GM12878 (cell line): Measurements from ENCODE around the gene RBPMS2. TPM values are rescaled to one million over a fixed set of nuclear protein-coding genes. Genes with fewer than 3 reads are reported as not detected.

ENCODE experiments used
- ATAC-seq: fragments of 200-7000 bp; cut with Tn5 transposase; 3 replicates; pipeline ENCODE4 v1.9.1; 2020; ENCODE audit warnings: mild to moderate bottlenecking, moderate library complexity
- BruUV-seq: library from RNA; stranded (reverse); fragments of 400-500 nt; replicated peaks from 2 replicates; lab custom pipeline; 2021; lab: Mats Ljungman, UMichigan
- CTCF ChIA-PET: fragments of 300-600 bp; sonication (Branson Sonifier 250); formaldehyde crosslinking; extraction: SDS; loops from one replicate; lab custom pipeline; 2021; ENCODE audit warnings: inconsistent platforms; lab: Yijun Ruan, JAX
- POLR2A ChIA-PET: fragments of 350-600 bp; formaldehyde crosslinking; extraction: SDS; loops from one replicate; lab custom pipeline; 2021; ENCODE audit warnings: inconsistent platforms; lab: Charles Lee
- RAD21 ChIA-PET: fragments of 300-600 bp; sonication (Branson Sonifier 250); formaldehyde crosslinking; loops from one replicate; lab custom pipeline; 2023; ENCODE audit warnings: antibody characterized with exemption; ENCODE audit not compliant: unreplicated experiment; lab: Charles Lee
- SMC1A ChIA-PET: fragments of 300-600 bp; sonication (Branson Sonifier 250); formaldehyde crosslinking; loops from one replicate; lab custom pipeline; 2023; ENCODE audit not compliant: unreplicated experiment, uncharacterized antibody; lab: Charles Lee
- DNase-seq: peaks from one replicate; pipeline ENCODE4 v3.0.0-alpha.2; 2011; ENCODE audit warnings: low read depth, low spot score
- FAIRE-seq: peaks from 3 replicates; lab custom pipeline; 2011; peaks lifted over from hg19 to GRCh38; lab: Jason Lieb, UNC
- H2AFZ ChIP-seq: 2 replicates; pipeline ENCODE4 v1.6.0; 2011; ENCODE audit warnings: low read depth, low read length, control low read depth; ENCODE audit not compliant: control insufficient read depth
- H3K27ac ChIP-seq: 2 replicates; pipeline ENCODE4 v1.5.1; 2011; ENCODE audit warnings: control low read depth; ENCODE audit not compliant: control insufficient read depth, insufficient read depth
- H3K27me3 ChIP-seq, 2 experiments: replicated peaks in 1 of 2; 2 replicates each; pipeline versions ENCODE4 v1.6.0 to v1.6.1; 2011; ENCODE audit warnings: low read length in 1 of 2; ENCODE audit not compliant: control insufficient read depth in 2 of 2, insufficient read depth in 2 of 2
- H3K36me3 ChIP-seq, 2 experiments: 2 replicates each; pipeline ENCODE4 v1.5.1; 2011; ENCODE audit warnings: low read length in 1 of 2; ENCODE audit not compliant: control insufficient read depth in 2 of 2, insufficient read depth in 2 of 2
- H3K4me1 ChIP-seq: 2 replicates; pipeline ENCODE4 v1.6.1; 2011; ENCODE audit warnings: mild to moderate bottlenecking, low read length, moderate library complexity, mixed read lengths; ENCODE audit not compliant: control insufficient read depth, insufficient read depth
- H3K4me2 ChIP-seq: 2 replicates; pipeline ENCODE4 v1.6.0; 2011; ENCODE audit warnings: control low read depth; ENCODE audit not compliant: control insufficient read depth, insufficient read depth
- H3K4me3 ChIP-seq: fragments of 200-600 bp; sonication (generic); 2 replicates; pipeline ENCODE4 v1.5.1; 2016
- H3K79me2 ChIP-seq: 2 replicates; pipeline ENCODE4 v1.6.0; 2011; ENCODE audit warnings: low read length; ENCODE audit not compliant: control insufficient read depth, insufficient read depth
- H3K9ac ChIP-seq: 2 replicates; pipeline ENCODE4 v1.8.0; 2011; ENCODE audit warnings: low read length, control low read depth, mixed read lengths; ENCODE audit not compliant: control insufficient read depth, insufficient read depth
- H3K9me3 ChIP-seq: replicated peaks from 3 replicates; pipeline ENCODE4 v1.5.1; 2011; ENCODE audit warnings: mild to moderate bottlenecking, low read length; ENCODE audit not compliant: control insufficient read depth, insufficient read depth
- H4K20me1 ChIP-seq: 2 replicates; pipeline ENCODE4 v1.6.0; 2011; ENCODE audit not compliant: control insufficient read depth, insufficient read depth
- BACH1 ChIP-seq: fragments of 450-650 bp; IDR thresholded peaks from 2 replicates; pipeline ENCODE4 v1.6.1; 2017; ENCODE audit warnings: mild to moderate bottlenecking, borderline replicate concordance
- IKZF2 ChIP-seq, 2 experiments: fragments of 450-650 bp; IDR thresholded peaks; 2 replicates each; pipeline ENCODE4 v1.6.1; 2017; ENCODE audit warnings: mild to moderate bottlenecking in 2 of 2, moderate library complexity in 2 of 2
- JUNB ChIP-seq: IDR thresholded peaks from 2 replicates; pipeline ENCODE4 v1.6.1; 2016; ENCODE audit warnings: antibody characterized with exemption, mild to moderate bottlenecking
- MEF2B ChIP-seq: fragments of 450-650 bp; IDR thresholded peaks from 2 replicates; pipeline ENCODE4 v1.6.1; 2018; ENCODE audit warnings: mild to moderate bottlenecking, moderate library complexity; ENCODE audit not compliant: partially characterized antibody, poor library complexity, severe bottlenecking
- MXI1 ChIP-seq: fragments of 150-350 bp; IDR thresholded peaks from 2 replicates; pipeline ENCODE4 v1.6.1; 2011; ENCODE audit warnings: low read depth, mild to moderate bottlenecking, inconsistent platforms, low read length, improper control_type of control experiment
- RAD21 ChIP-seq: IDR thresholded peaks from 2 replicates; pipeline ENCODE4 v1.6.1; 2011; ENCODE audit warnings: mild to moderate bottlenecking, low read depth, low read length, moderate library complexity; ENCODE audit not compliant: insufficient read depth
- SIX5 ChIP-seq: IDR thresholded peaks from 2 replicates; pipeline ENCODE4 v1.6.1; 2011; ENCODE audit warnings: mild to moderate bottlenecking, low read depth, low read length, moderate library complexity; ENCODE audit not compliant: severe bottlenecking
- SMC3 ChIP-seq: IDR thresholded peaks from 2 replicates; pipeline ENCODE4 v1.6.1; 2011; ENCODE audit warnings: low read length, improper control_type of control experiment, borderline replicate concordance
- SREBF2 ChIP-seq: IDR thresholded peaks from 2 replicates; pipeline ENCODE4 v1.6.1; 2012; ENCODE audit warnings: mild to moderate bottlenecking, low read length
- TAF1 ChIP-seq: IDR thresholded peaks from 2 replicates; pipeline ENCODE4 v1.6.1; 2011; ENCODE audit warnings: mild to moderate bottlenecking, low read depth, low read length, borderline replicate concordance
- TCF3 ChIP-seq: IDR thresholded peaks from 2 replicates; pipeline ENCODE4 v1.6.1; 2012; ENCODE audit warnings: low read depth, mild to moderate bottlenecking, low read length, borderline replicate concordance; ENCODE audit not compliant: insufficient read depth
- WGBS: methylation state at CpG from one replicate; pipeline ENCODE4 v1.1.6; 2016; ENCODE audit warnings: low lambda C conversion rate; ENCODE audit not compliant: insufficient replicate concordance, insufficient coverage; ENCODE audit errors: missing lambda C conversion rate; 5-methylcytosine and 5-hydroxymethylcytosine counted together
- in situ Hi-C: fragments of 300-500 bp; cut with MboI; formaldehyde crosslinking; loops from 9 replicates; pipeline ENCODE4 v1.14.3; 2018; ENCODE audit warnings: mixed read lengths
- intact Hi-C: fragments of 100-400 bp; cut with micrococcal nuclease; formaldehyde crosslinking; loops from one replicate; pipeline ENCODE4 v1.14.2; 2022; ENCODE audit not compliant: unreplicated experiment
- polyA plus RNA-seq, 11 experiments: library from polyadenylated mRNA; depleted of rRNA in 4 of 11; unstranded in 6 of 11; stranded (reverse) in 5 of 11; fragments of >200 nt; fragmentation: Nextera tagmentation in 4 of 11; fragmentation: Illumina TruSeq in 1 of 11; extraction: Ambion mirVana in 4 of 11; extraction: Trizol in 1 of 11; gene quantifications; 1 replicate in 1 of 11; 2 replicates in 10 of 11; pipeline versions ENCODE4 v1.2.1 to v1.2.3, GENCODE V29; 2011 to 2016; ENCODE audit warnings: inconsistent platforms in 2 of 11, missing spikeins in 2 of 11, low read depth in 1 of 11
- total RNA-seq, 4 experiments: library from RNA; depleted of rRNA in 3 of 4; stranded (reverse); fragments of >200 nt in 3 of 4; fragmentation: Illumina TruSeq in 1 of 4; extraction: Trizol in 1 of 4; gene quantifications; 2 replicates each; pipeline versions ENCODE4 v1.2.1 to v1.2.3, GENCODE V29; 2013 to 2021
- TF ChIP-seq, protein P1 (sequence below): fragments of 450-650 bp; formaldehyde crosslinking; IDR thresholded peaks from 2 replicates; pipeline ENCODE4 v1.4.0; 2022; ENCODE audit warnings: mild to moderate bottlenecking, moderate library complexity
- TF ChIP-seq, protein P2 (sequence below): fragments of 450-650 bp; IDR thresholded peaks from 2 replicates; pipeline ENCODE4 v1.6.1; 2016; ENCODE audit warnings: mild to moderate bottlenecking
- TF ChIP-seq, protein P3 (sequence below), 3 experiments: IDR thresholded peaks in 2 of 3; conservative IDR thresholded peaks in 1 of 3; 2 replicates each; pipeline ENCODE4 v1.5.1; 2011; ENCODE audit warnings: low read depth in 3 of 3, low read length in 3 of 3, mild to moderate bottlenecking in 3 of 3, control low read depth in 2 of 3, moderate library complexity in 2 of 3, inconsistent platforms in 1 of 3, mixed read lengths in 1 of 3; ENCODE audit not compliant: control insufficient read depth in 2 of 3, insufficient read depth in 1 of 3; ENCODE audit errors: extremely low read depth in 1 of 3

Gene RBPMS2
- total and polyA plus RNA-seq, 10 of the 15 experiments (the other 5 are each of a cell fraction or from before 2014, with no cell fraction given) = 0.06 to 0.31 (median 0.19) TPM; not detected in 3

DNA sequence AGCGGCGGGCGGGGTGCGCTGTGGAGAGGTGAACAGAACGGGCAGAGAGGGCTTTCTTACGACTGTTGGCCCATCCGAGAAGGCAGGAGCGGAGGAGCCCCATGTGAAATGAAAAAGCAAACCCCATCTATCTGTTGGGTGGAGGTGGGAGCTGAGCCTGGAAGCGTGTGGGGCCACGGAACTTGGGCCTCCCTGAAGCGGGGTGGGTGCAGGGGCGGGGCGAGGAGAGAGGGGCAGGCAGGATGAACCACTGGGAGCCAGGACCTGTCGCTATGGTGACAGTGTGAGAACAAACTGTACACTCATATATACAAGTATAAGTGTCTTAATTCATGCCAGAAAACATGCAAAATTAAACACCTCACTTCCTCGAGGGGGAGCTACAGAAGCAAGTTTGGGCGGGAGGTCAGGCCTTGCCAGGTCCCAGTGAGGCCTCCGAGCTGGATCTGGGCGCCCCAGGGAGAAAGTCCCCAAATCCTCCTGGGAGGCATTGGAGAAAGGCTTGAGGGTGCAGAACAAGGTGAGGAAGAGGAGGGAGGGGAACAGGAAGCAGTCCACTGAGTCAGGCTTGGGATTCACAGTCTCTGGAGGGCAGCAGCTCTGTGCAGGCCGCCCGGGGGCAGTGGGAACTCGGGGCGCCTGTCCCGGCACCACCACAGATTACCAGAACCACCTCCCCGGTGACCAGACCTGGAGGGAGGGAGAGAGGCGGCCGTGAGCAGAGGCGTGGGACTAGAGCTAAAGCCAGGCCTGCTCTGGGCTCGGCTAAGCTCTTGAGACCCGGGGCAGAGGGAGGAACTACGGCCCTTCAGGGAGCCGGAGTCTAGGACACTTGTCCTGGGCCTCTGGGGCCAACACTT, 34.8 kb downstream of the RBPMS2 start:
- FAIRE-seq (no peak), ATAC-seq (peak; percentile 80), DNase-seq (no peak)
- no peak overlapping the region for H2AFZ ChIP-seq
- RAD21 ChIA-PET = interaction anchor here (0.5 to 6.3 kb wide), 16 partner anchors 13 to 268 kb away, joined by 3 to 97 read pairs (median 4); no protein-coding TSS in a partner anchor
- no TSS peak for BruUV-seq
- TF ChIP-seq BACH1 = no peak
- TF ChIP-seq, protein P1, sequence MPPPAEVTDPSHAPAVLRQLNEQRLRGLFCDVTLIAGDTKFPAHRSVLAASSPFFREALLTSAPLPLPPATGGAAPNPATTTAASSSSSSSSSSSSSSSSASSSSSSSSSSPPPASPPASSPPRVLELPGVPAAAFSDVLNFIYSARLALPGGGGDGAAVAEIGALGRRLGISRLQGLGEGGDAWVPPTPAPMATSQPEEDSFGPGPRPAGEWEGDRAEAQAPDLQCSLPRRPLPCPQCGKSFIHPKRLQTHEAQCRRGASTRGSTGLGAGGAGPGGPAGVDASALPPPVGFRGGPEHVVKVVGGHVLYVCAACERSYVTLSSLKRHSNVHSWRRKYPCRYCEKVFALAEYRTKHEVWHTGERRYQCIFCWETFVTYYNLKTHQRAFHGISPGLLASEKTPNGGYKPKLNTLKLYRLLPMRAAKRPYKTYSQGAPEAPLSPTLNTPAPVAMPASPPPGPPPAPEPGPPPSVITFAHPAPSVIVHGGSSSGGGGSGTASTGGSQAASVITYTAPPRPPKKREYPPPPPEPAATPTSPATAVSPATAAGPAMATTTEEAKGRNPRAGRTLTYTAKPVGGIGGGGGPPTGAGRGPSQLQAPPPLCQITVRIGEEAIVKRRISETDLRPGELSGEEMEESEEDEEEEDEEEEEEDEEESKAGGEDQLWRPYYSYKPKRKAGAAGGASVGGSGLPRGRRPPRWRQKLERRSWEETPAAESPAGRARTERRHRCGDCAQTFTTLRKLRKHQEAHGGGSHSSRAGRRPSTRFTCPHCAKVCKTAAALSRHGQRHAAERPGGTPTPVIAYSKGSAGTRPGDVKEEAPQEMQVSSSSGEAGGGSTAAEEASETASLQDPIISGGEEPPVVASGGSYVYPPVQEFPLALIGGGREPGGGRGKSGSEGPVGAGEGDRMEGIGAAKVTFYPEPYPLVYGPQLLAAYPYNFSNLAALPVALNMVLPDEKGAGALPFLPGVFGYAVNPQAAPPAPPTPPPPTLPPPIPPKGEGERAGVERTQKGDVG (CRISPR knock-in tag) = no peak
- no peak for TF ChIP-seq MEF2B
- no peak for TF ChIP-seq TAF1
- no peak for TF ChIP-seq TCF3
- no peak for TF ChIP-seq SREBF2
- TF ChIP-seq MXI1 = no peak
- no peak for TF ChIP-seq JUNB
- TF ChIP-seq, protein P2, sequence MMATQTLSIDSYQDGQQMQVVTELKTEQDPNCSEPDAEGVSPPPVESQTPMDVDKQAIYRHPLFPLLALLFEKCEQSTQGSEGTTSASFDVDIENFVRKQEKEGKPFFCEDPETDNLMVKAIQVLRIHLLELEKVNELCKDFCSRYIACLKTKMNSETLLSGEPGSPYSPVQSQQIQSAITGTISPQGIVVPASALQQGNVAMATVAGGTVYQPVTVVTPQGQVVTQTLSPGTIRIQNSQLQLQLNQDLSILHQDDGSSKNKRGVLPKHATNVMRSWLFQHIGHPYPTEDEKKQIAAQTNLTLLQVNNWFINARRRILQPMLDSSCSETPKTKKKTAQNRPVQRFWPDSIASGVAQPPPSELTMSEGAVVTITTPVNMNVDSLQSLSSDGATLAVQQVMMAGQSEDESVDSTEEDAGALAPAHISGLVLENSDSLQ = peak; percentile 32; the same call in 1 of the 2 replicates
- TF ChIP-seq, protein P3, sequence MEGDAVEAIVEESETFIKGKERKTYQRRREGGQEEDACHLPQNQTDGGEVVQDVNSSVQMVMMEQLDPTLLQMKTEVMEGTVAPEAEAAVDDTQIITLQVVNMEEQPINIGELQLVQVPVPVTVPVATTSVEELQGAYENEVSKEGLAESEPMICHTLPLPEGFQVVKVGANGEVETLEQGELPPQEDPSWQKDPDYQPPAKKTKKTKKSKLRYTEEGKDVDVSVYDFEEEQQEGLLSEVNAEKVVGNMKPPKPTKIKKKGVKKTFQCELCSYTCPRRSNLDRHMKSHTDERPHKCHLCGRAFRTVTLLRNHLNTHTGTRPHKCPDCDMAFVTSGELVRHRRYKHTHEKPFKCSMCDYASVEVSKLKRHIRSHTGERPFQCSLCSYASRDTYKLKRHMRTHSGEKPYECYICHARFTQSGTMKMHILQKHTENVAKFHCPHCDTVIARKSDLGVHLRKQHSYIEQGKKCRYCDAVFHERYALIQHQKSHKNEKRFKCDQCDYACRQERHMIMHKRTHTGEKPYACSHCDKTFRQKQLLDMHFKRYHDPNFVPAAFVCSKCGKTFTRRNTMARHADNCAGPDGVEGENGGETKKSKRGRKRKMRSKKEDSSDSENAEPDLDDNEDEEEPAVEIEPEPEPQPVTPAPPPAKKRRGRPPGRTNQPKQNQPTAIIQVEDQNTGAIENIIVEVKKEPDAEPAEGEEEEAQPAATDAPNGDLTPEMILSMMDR (IDR thresholded peaks at IDR 0.05 in 2 of 3, conservative IDR thresholded peaks at IDR 0.05 in 1 of 3; ENCODE audit: control insufficient read depth in 2 of 3, extremely low read depth in 1 of 3, insufficient read depth in 1 of 3, low read depth in 3 of 3, low read length in 3 of 3) = peak; percentile 21 to 48 (median 25); a peak in 4 of 6 replicates
- TF ChIP-seq SIX5 = no peak
- peak; percentile 68 for TF ChIP-seq RAD21
- TF ChIP-seq IKZF2 (IDR thresholded peaks at IDR 0.05) = no peak
- peak; percentile 61; the same call in 1 of the 2 replicates for TF ChIP-seq SMC3
- no peak overlapping the region for H3K27ac ChIP-seq
- H3K4me3 ChIP-seq = no peak overlapping the region
- in situ Hi-C loops = no loop called here
- 60% methylated on average over 28 of the region's 31 CpGs for WGBS
- no peaks in the 10 kb centered on the region for H3K27me3 ChIP-seq
- CTCF ChIA-PET = interaction anchor here (0.7 to 20.1 kb wide), 17 partner anchors 8 to 293 kb away, joined by 3 to 529 read pairs (median 4); no protein-coding TSS in a partner anchor
- no peaks in the 10 kb centered on the region for H3K36me3 ChIP-seq
- no peaks in the 10 kb centered on the region for H4K20me1 ChIP-seq
- no peaks in the 10 kb centered on the region for H3K4me1 ChIP-seq
- no peaks in the 10 kb centered on the region for H3K9me3 ChIP-seq
- intact Hi-C loops = no loop called here
- SMC1A ChIA-PET = interaction anchor here (0.5 to 22.7 kb wide), 10 partner anchors 8 to 268 kb away, joined by 3 to 308 read pairs (median 4); no protein-coding TSS in a partner anchor
- H3K79me2 ChIP-seq = no peaks in the 10 kb centered on the region
- no peak overlapping the region for H3K9ac ChIP-seq
- POLR2A ChIA-PET = interaction anchor here (0.5 to 1.9 kb wide), 5 partner anchors 63 to 155 kb away, joined by 3 to 6 read pairs (median 3); no protein-coding TSS in a partner anchor
- H3K4me2 ChIP-seq = no peak overlapping the region
